ENCODE results near the gene PIK3R2.

- TF ChIP-seq CTCF (IDR thresholded peaks at IDR 0.05) (peak; percentile 63; the same call in 1 of the 2 replicates), TCF7L2 (IDR thresholded peaks at IDR 0.05; ENCODE audit: low read depth, low read length) (no peak), REST (IDR thresholded peaks at IDR 0.05; ENCODE audit: insufficient read depth in 1 of 2, low read depth in 2 of 2, low read length in 1 of 2) (no peak), POLR2AphosphoS5 (IDR thresholded peaks at IDR 0.05; ENCODE audit: low read depth, low read length) (peak; percentile 64; the same call in 1 of the 2 replicates)
These were observed 534 bp upstream of the PIK3R2 start for GRCh38 chr19:18152442-18152816.

All from Panc1 (cell line).